Natural killer cell (primary cell): ENCODE data around the gene SFSWAP. TPM values are rescaled to one million over a fixed set of nuclear protein-coding genes. Genes with fewer than 3 reads are reported as not detected.

ENCODE experiments used
- ATAC-seq, 3 donors: fragments of 150-1000 bp in 2 of 3; fragments of 200-7000 bp in 1 of 3; cut with Tn5 transposase; 1 replicate in 1 of 3; 2 replicates in 2 of 3; pipeline ENCODE4 v1.10.0; 2021; ENCODE audit warnings: mild to moderate bottlenecking in 2 of 3, moderate library complexity in 2 of 3
- DNase-seq, 2 donors: peaks; one replicate each; pipeline versions ENCODE4 v3.0.0 to v3.0.0-alpha.2; 2013 to 2021; ENCODE audit warnings: mixed read lengths in 1 of 2
- H3K27ac ChIP-seq: one replicate; pipeline ENCODE4 v1.5.1; 2013; ENCODE audit warnings: mild to moderate bottlenecking, low read length
- H3K27me3 ChIP-seq: one replicate; pipeline ENCODE4 v1.6.1; 2013; ENCODE audit warnings: low read length; ENCODE audit not compliant: control insufficient read depth, insufficient read depth
- H3K36me3 ChIP-seq: one replicate; pipeline ENCODE4 v1.6.1; 2013; ENCODE audit warnings: low read length; ENCODE audit not compliant: control insufficient read depth, insufficient read depth
- H3K4me1 ChIP-seq: one replicate; pipeline ENCODE4 v1.6.1; 2013; ENCODE audit warnings: low read length; ENCODE audit not compliant: control insufficient read depth, insufficient read depth
- H3K4me3 ChIP-seq: one replicate; pipeline ENCODE4 v1.5.1; 2013; ENCODE audit warnings: low read length
- H3K9me3 ChIP-seq: one replicate; pipeline ENCODE4 v1.6.1; 2013; ENCODE audit warnings: low read length; ENCODE audit not compliant: control insufficient read depth, insufficient read depth
- H3K27ac Mint-ChIP-seq, 2 donors: one replicate each; pipeline ENCODE4 v1.8.0; 2022; ENCODE audit warnings: mild to moderate bottlenecking in 2 of 2, mixed read lengths in 2 of 2, moderate library complexity in 1 of 2
- H3K27me3 Mint-ChIP-seq, 2 donors: one replicate each; pipeline ENCODE4 v1.8.0; 2022; ENCODE audit warnings: low read depth in 2 of 2, mixed read lengths in 2 of 2
- H3K36me3 Mint-ChIP-seq: one replicate; pipeline ENCODE4 v1.8.0; 2022; ENCODE audit warnings: mixed read lengths
- H3K4me1 Mint-ChIP-seq, 2 donors: one replicate each; pipeline ENCODE4 v1.8.0; 2022; ENCODE audit warnings: mixed read lengths in 2 of 2
- H3K4me3 Mint-ChIP-seq: one replicate; pipeline ENCODE4 v1.8.0; 2022; ENCODE audit warnings: mild to moderate bottlenecking, moderate library complexity, mixed read lengths
- H3K9me3 Mint-ChIP-seq, 2 donors: one replicate each; pipeline ENCODE4 v1.8.0; 2022; ENCODE audit warnings: mixed read lengths in 2 of 2
- WGBS: methylation state at CpG from one replicate; pipeline ENCODE4 v1.1.7; 2013; ENCODE audit warnings: missing lambda C conversion rate; ENCODE audit not compliant: insufficient coverage; 5-methylcytosine and 5-hydroxymethylcytosine counted together
- intact Hi-C: fragments of 100-400 bp; cut with micrococcal nuclease; formaldehyde crosslinking; loops from one replicate; pipeline ENCODE4 v1.14.2; 2022
- total RNA-seq, 4 donors: library from RNA; stranded (reverse); fragments of 120-200 nt in 1 of 4; gene quantifications; one replicate each; pipeline versions ENCODE4 v1.2.3 to v1.2.4, GENCODE V29; 2013 to 2022
- TF ChIP-seq, protein P1 (sequence below): fragments of 200-600 bp; IDR thresholded peaks from one replicate; pipeline ENCODE4 v1.8.0; 2022; ENCODE audit warnings: antibody characterized with exemption

Gene SFSWAP
- total RNA-seq, 3 donors from 2014 or later (not counting 1 experiment from before 2014, with no cell fraction given): 99.1 to 109 (median 102) TPM

DNA sequence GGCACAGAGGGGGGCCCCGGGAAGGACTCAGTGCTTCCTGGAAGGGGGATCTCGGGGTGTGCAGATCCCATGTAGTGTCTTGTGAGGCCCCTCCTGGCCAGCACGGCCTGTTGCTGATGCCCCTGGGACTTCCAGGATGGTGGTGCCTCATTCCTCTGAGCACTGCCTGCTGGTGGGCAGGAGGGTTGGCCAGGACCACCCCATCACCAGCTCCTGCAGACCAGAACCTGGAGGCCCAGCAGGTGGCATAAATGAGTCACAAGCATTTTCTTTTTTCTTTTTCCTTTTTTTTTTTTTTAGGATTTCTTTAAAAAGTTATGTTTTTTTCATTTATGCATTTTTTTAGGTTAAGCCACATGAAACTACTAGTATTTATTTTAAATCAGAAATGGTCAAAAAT is 125.3 kb downstream of the SFSWAP start:
- peaks cover 10 to 14% of the 10 kb centered on the region in 2 donors for H3K27me3 Mint-ChIP-seq
- ATAC-seq: no peak
- no peak overlapping the region for H3K4me3 Mint-ChIP-seq
- H3K36me3 Mint-ChIP-seq: no peaks in the 10 kb centered on the region
- 66% methylated on average over 3 of the region's 3 CpGs for WGBS
- H3K27ac ChIP-seq: no peak overlapping the region
- TF ChIP-seq, protein P1, sequence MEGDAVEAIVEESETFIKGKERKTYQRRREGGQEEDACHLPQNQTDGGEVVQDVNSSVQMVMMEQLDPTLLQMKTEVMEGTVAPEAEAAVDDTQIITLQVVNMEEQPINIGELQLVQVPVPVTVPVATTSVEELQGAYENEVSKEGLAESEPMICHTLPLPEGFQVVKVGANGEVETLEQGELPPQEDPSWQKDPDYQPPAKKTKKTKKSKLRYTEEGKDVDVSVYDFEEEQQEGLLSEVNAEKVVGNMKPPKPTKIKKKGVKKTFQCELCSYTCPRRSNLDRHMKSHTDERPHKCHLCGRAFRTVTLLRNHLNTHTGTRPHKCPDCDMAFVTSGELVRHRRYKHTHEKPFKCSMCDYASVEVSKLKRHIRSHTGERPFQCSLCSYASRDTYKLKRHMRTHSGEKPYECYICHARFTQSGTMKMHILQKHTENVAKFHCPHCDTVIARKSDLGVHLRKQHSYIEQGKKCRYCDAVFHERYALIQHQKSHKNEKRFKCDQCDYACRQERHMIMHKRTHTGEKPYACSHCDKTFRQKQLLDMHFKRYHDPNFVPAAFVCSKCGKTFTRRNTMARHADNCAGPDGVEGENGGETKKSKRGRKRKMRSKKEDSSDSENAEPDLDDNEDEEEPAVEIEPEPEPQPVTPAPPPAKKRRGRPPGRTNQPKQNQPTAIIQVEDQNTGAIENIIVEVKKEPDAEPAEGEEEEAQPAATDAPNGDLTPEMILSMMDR: no peak
- H3K36me3 ChIP-seq: no peaks in the 10 kb centered on the region
- intact Hi-C loops: loop anchor here (10.0 kb wide), 1 partner anchor 169 kb away; no protein-coding TSS in a partner anchor
- H3K4me1 ChIP-seq: peaks cover 4% of the 10 kb centered on the region
- no peaks in the 10 kb centered on the region for H3K9me3 Mint-ChIP-seq
- H3K9me3 ChIP-seq: no peaks in the 10 kb centered on the region
- H3K27ac Mint-ChIP-seq: no peak overlapping the region
- DNase-seq: no peak
- H3K4me1 Mint-ChIP-seq: no peaks in the 10 kb centered on the region
- H3K27me3 ChIP-seq: peaks cover 2% of the 10 kb centered on the region
- H3K4me3 ChIP-seq: no peak overlapping the region

DNA sequence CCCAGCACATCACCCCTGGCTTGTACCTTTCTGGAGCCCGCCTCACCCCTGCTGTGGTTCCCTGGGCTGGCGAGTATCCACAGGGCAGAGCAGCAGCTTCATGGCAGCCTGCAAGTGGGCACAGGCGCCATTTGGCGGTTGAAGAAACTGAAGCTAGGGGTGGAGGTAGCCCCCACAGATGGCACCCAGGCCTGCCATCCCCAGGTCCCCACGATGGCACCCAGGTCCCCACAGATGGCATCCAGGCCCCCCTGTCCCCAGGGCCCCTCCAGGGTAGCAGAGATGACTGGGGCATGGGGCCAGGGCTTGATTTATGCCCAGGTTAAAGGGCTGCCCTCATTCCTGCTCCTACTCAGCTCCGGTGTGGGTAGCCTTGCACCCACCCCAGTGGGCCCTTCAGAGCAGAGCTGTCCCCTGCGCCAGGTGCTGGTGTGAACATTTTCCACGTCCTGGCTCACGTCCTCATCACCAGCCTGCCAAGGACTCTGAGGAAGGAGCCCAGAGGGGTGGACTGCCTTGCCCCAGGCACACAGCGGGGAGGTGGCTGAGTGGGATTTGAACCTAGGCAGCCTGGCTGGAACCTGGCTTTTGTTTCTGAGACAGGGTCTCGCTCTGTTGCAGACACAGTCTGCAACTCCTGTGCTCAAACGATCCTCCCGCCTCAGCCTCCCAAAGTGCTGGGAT is 126.0 kb downstream of the SFSWAP start:
- no peak for DNase-seq
- Histone ChIP-seq H3K4me3 (no peak overlapping the region), H3K4me1 (no peaks in the 10 kb centered on the region), H3K27me3 (no peaks in the 10 kb centered on the region), H3K9me3 (no peaks in the 10 kb centered on the region), H3K27ac (no peak overlapping the region), H3K36me3 (no peaks in the 10 kb centered on the region)
- H3K36me3 Mint-ChIP-seq: no peaks in the 10 kb centered on the region
- WGBS: 76% methylated on average over 13 of the region's 13 CpGs
- no peak overlapping the region for H3K27ac Mint-ChIP-seq
- H3K27me3 Mint-ChIP-seq: peaks cover 10 to 11% of the 10 kb centered on the region in 2 donors
- TF ChIP-seq, protein P1: no peak
- H3K4me3 Mint-ChIP-seq: no peak overlapping the region
- no peak for ATAC-seq
- H3K4me1 Mint-ChIP-seq: no peaks in the 10 kb centered on the region
- no peaks in the 10 kb centered on the region for H3K9me3 Mint-ChIP-seq
- intact Hi-C loops: loop anchor here (10.0 kb wide), 1 partner anchor 168 kb away; no protein-coding TSS in a partner anchor

DNA sequence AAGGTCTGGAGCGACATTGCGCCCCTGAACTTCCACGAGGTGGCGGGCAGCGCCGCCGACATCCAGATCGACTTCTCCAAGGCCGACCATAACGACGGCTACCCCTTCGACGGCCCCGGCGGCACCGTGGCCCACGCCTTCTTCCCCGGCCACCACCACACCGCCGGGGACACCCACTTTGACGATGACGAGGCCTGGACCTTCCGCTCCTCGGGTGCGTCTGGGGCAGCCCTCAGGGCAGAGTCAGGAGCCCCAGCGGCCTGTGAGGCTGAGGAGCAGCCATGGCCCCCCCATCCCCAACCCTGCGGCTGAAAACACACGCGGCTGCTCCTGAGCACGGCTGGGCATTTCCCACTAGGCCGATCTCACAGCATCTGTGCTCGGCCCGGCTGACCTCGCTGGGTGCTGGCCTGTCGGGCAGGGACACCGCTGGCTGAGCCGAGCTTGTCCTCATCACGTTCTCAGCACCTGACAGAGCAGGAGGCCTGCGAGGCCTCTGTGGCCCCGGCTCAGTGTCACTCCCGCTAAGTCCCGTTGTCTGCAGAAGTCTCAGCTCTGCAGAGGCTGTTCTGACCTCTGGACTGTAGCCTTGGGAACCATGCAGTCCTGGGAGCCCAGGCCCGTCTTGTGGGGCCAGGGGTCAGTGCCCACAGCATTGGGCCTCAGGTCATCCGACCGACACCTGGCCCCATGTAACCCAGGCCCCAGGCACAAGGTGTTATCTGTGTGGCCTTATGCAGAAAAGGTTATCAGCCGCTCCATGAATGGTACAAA is 129.9 kb downstream of the SFSWAP start:
- no peaks in the 10 kb centered on the region for H3K4me1 Mint-ChIP-seq

More for the DNA sequence above, 129.9 kb downstream of the SFSWAP start:
- 95% methylated on average over 46 of the region's 46 CpGs for WGBS
- Mint-ChIP-seq H3K36me3 (no peaks in the 10 kb centered on the region), H3K27ac (no peak overlapping the region), H3K27me3 (no peaks in the 10 kb centered on the region), H3K4me3 (no peak overlapping the region), H3K9me3 (no peaks in the 10 kb centered on the region)
- Histone ChIP-seq H3K27ac (no peak overlapping the region), H3K9me3 (no peaks in the 10 kb centered on the region), H3K36me3 (no peaks in the 10 kb centered on the region), H3K4me1 (no peaks in the 10 kb centered on the region), H3K4me3 (no peak overlapping the region), H3K27me3 (no peaks in the 10 kb centered on the region)
- TF ChIP-seq, protein P1: no peak
- intact Hi-C loops: no loop called here
- ATAC-seq (no peak), DNase-seq (no peak)
